K562 (cell line): ENCODE data around the gene TCHP. TPM values are rescaled to one million over a fixed set of nuclear protein-coding genes. Genes with fewer than 3 reads are reported as not detected.

Experiments
- ATAC-seq: fragments of 200-7000 bp; cut with Tn5 transposase; 3 replicates; pipeline ENCODE4 v1.9.1; 2020; ENCODE audit warnings: moderate library complexity
- BruUV-seq: library from RNA; stranded (reverse); fragments of 400-500 nt; replicated peaks from 2 replicates; lab custom pipeline; 2021; lab: Mats Ljungman, UMichigan
- CTCF ChIA-PET: fragments of 300-600 bp; formaldehyde crosslinking; extraction: SDS; loops from one replicate; lab custom pipeline; 2021; ENCODE audit warnings: low intra/inter-chr PET ratio; lab: Yijun Ruan, JAX
- POLR2A ChIA-PET: fragments of 300-600, 350-650 bp; sonication (Branson Sonifier 250); formaldehyde crosslinking; extraction: SDS; loops from one replicate; lab custom pipeline; 2021; ENCODE audit warnings: antibody characterized with exemption, inconsistent platforms; lab: Yijun Ruan, JAX
- DNase-seq, 4 experiments: peaks; one replicate each; pipeline versions ENCODE4 v3.0.0 to v3.0.0-alpha.2; 2011 to 2018; ENCODE audit warnings: low spot score in 3 of 4, mixed read lengths in 3 of 4; ENCODE audit errors: extremely low read depth in 1 of 4
- FAIRE-seq: peaks from 2 replicates; lab custom pipeline; 2011; peaks lifted over from hg19 to GRCh38; lab: Jason Lieb, UNC
- H2AFZ ChIP-seq: 2 replicates; pipeline ENCODE4 v1.6.0; 2011; ENCODE audit warnings: low read depth, low read length, control low read depth, inconsistent platforms
- H3K27ac ChIP-seq: fragments of 200-600 bp; 3 replicates; pipeline ENCODE4 v1.8.0; 2011; ENCODE audit warnings: low read depth, mild to moderate bottlenecking, control low read depth, inconsistent platforms, low read length, moderate library complexity, mixed read lengths; ENCODE audit errors: extremely low read depth
- H3K27me3 ChIP-seq, 2 experiments: fragments of 300-600 bp in 1 of 2; 2 replicates in 1 of 2; 3 replicates in 1 of 2; pipeline versions ENCODE4 v1.6.0 to v1.8.0; 2011; ENCODE audit warnings: inconsistent platforms in 2 of 2, low read length in 2 of 2, mild to moderate bottlenecking in 1 of 2, mixed read lengths in 1 of 2, moderate library complexity in 1 of 2; ENCODE audit not compliant: control insufficient read depth in 2 of 2, insufficient read depth in 2 of 2
- H3K36me3 ChIP-seq: fragments of 300-600 bp; 3 replicates; pipeline ENCODE4 v1.8.0; 2011; ENCODE audit warnings: mild to moderate bottlenecking, low read length, inconsistent platforms; ENCODE audit not compliant: control insufficient read depth, insufficient read depth
- H3K4me1 ChIP-seq, 2 experiments: fragments of 200-600 bp in 1 of 2; replicated peaks in 1 of 2; 2 replicates in 1 of 2; 3 replicates in 1 of 2; pipeline versions ENCODE4 v1.5.1 to v1.8.0; 2011; ENCODE audit warnings: inconsistent platforms in 2 of 2, low read length in 2 of 2, mild to moderate bottlenecking in 1 of 2, mixed read lengths in 1 of 2, moderate library complexity in 1 of 2; ENCODE audit not compliant: control insufficient read depth in 2 of 2, insufficient read depth in 2 of 2
- H3K4me2 ChIP-seq: 2 replicates; pipeline ENCODE4 v1.6.1; 2011; ENCODE audit warnings: low read length, control low read depth, inconsistent platforms, mixed read lengths; ENCODE audit not compliant: insufficient read depth
- H3K4me3 ChIP-seq: fragments of 200-600 bp; sonication (generic), shearing (Covaris generic); 2 replicates; pipeline ENCODE4 v1.5.1; 2016; ENCODE audit warnings: control low read depth, inconsistent platforms
- H3K79me2 ChIP-seq: fragments of 200-600 bp; 3 replicates; pipeline ENCODE4 v1.8.0; 2011; ENCODE audit warnings: low read length, inconsistent platforms; ENCODE audit not compliant: control insufficient read depth, insufficient read depth
- H3K9ac ChIP-seq, 2 experiments: 2 replicates each; pipeline versions ENCODE4 v1.6.0 to v1.6.1; 2011; ENCODE audit warnings: low read depth in 2 of 2, low read length in 2 of 2, control low read depth in 1 of 2, inconsistent platforms in 1 of 2, mild to moderate bottlenecking in 1 of 2, mixed read lengths in 1 of 2; ENCODE audit not compliant: insufficient read depth in 1 of 2
- H3K9me1 ChIP-seq: one replicate; pipeline ENCODE4 v1.6.0; 2011; ENCODE audit warnings: inconsistent platforms, mild to moderate bottlenecking, low read length, moderate library complexity; ENCODE audit not compliant: control insufficient read depth, insufficient read depth
- H3K9me3 ChIP-seq: replicated peaks from 2 replicates; pipeline ENCODE4 v1.5.1; 2011; ENCODE audit warnings: low read depth, low read length, inconsistent platforms; ENCODE audit not compliant: control insufficient read depth, insufficient read depth
- H4K20me1 ChIP-seq: replicated peaks from 2 replicates; pipeline ENCODE4 v1.6.1; 2011; ENCODE audit warnings: low read length, inconsistent platforms, mixed read lengths; ENCODE audit not compliant: control insufficient read depth, insufficient read depth
- ASH1L ChIP-seq: fragments of 450-650 bp; IDR thresholded peaks from 2 replicates; pipeline ENCODE4 v1.6.1; 2018; ENCODE audit warnings: borderline replicate concordance, mild to moderate bottlenecking, low read depth; ENCODE audit not compliant: partially characterized antibody
- FOXA3 ChIP-seq, 2 experiments: fragments of 450-650 bp in 1 of 2; sonication (generic) in 1 of 2; formaldehyde crosslinking; IDR thresholded peaks in 1 of 2; conservative IDR thresholded peaks in 1 of 2; 2 replicates each; pipeline versions ENCODE4 v1.4.0 to v1.8.0; 2020 to 2022; ENCODE audit warnings: mild to moderate bottlenecking in 2 of 2, missing genetic modification reagents in 1 of 2
- LEF1 ChIP-seq: fragments of 450-650 bp; IDR thresholded peaks from 2 replicates; pipeline ENCODE4 v1.6.1; 2016; ENCODE audit warnings: mild to moderate bottlenecking
- PHF20 ChIP-seq: fragments of 450-650 bp; IDR thresholded peaks from 2 replicates; pipeline ENCODE4 v1.6.1; 2018; ENCODE audit not compliant: partially characterized antibody
- ZBTB33 ChIP-seq: sonication (generic); formaldehyde crosslinking; IDR thresholded peaks from 2 replicates; pipeline ENCODE4 v1.8.1; 2023; ENCODE audit warnings: mild to moderate bottlenecking, missing genetic modification reagents
- ZBTB40 ChIP-seq, 2 experiments: fragments of 450-650 bp in 1 of 2; sonication (generic) in 1 of 2; formaldehyde crosslinking in 1 of 2; IDR thresholded peaks; 2 replicates each; pipeline versions ENCODE4 v1.7.1 to v1.9.0; 2016 to 2022; ENCODE audit warnings: inconsistent platforms in 1 of 2, mild to moderate bottlenecking in 1 of 2, missing genetic modification reagents in 1 of 2
- WGBS: fragments of 100-300 bp; shearing (Covaris generic); methylation state at CpG from one replicate; pipeline ENCODE4 v1.1.6; 2016; ENCODE audit warnings: low coverage, mixed read lengths; ENCODE audit not compliant: insufficient coverage; ENCODE audit errors: missing lambda C conversion rate; 5-methylcytosine and 5-hydroxymethylcytosine counted together
- in situ Hi-C: fragments of 300-500 bp; cut with MboI; formaldehyde crosslinking; loops from 4 replicates; pipeline ENCODE4 v1.15.0; 2018; ENCODE audit warnings: inconsistent platforms, mixed read lengths
- intact Hi-C: fragments of 100-400 bp; cut with micrococcal nuclease; formaldehyde crosslinking; loops from 2 replicates; pipeline ENCODE4 v1.14.2; 2022
- polyA plus RNA-seq, 8 experiments: library from polyadenylated mRNA; depleted of rRNA in 4 of 8; stranded (reverse) in 5 of 8; unstranded in 3 of 8; fragments of >200 nt; fragmentation: Nextera tagmentation in 2 of 8; fragmentation: Illumina TruSeq in 1 of 8; extraction: Ambion mirVana in 2 of 8; extraction: Trizol in 1 of 8; gene quantifications; 2 replicates each; pipeline versions ENCODE4 v1.2.1 to v1.2.3, GENCODE V29; 2011 to 2014; ENCODE audit warnings: inconsistent platforms in 1 of 8, missing spikeins in 1 of 8
- total RNA-seq, 7 experiments: library from RNA; depleted of rRNA in 6 of 7; stranded (reverse); fragments of >200 nt in 6 of 7; fragmentation: Illumina TruSeq in 2 of 7; extraction: Trizol in 2 of 7; gene quantifications; 2 replicates each; pipeline versions ENCODE4 v1.2.1 to v1.2.3, GENCODE V29; 2011 to 2021; ENCODE audit warnings: low replicate concordance in 1 of 7

The TCHP gene
- total and polyA plus RNA-seq, 9 of the 15 experiments (the other 6 are each of a cell fraction or from before 2014, with no cell fraction given), result 3.4 to 30.4 (median 19.7) TPM

GRCh38 chr12:109916045-109916444 is 16.0 kb downstream of the TCHP start:
- H2AFZ ChIP-seq, result no peak overlapping the region
- 0 out of 2 replicates have a peak, but pooled peaks cover 1% of the 10 kb centered on the region for H4K20me1 ChIP-seq
- H3K4me3 ChIP-seq, result no peak overlapping the region
- H3K4me1 ChIP-seq, result peaks cover 0 to 1% of the 10 kb centered on the region in 2 experiments; a peak in 1 of 5 replicates
- ATAC-seq (no peak), FAIRE-seq (no peak), DNase-seq (no peak)
- no TSS peak for BruUV-seq
- H3K79me2 ChIP-seq, result no peaks in the 10 kb centered on the region
- H3K27me3 ChIP-seq, result no peaks in the 10 kb centered on the region
- in situ Hi-C loops, result no loop called here
- no peaks in the 10 kb centered on the region for H3K9me1 ChIP-seq
- POLR2A ChIA-PET, result no interaction called here
- no peak overlapping the region for H3K9ac ChIP-seq
- H3K27ac ChIP-seq, result no peak overlapping the region
- no peak for TF ChIP-seq ZBTB33 (CRISPR knock-in tag)
- TF ChIP-seq PHF20, result no peak
- no peak for TF ChIP-seq FOXA3 (CRISPR knock-in tag; conservative IDR thresholded peaks at IDR 0.05 in 1 of 2, IDR thresholded peaks at IDR 0.05 in 1 of 2)
- TF ChIP-seq ASH1L, result no peak
- no peak for TF ChIP-seq LEF1
- TF ChIP-seq ZBTB40 (IDR thresholded peaks at IDR 0.05), result no peak
- TF ChIP-seq ZBTB40 (CRISPR knock-in tag; IDR thresholded peaks at IDR 0.05), result no peak
- H3K4me2 ChIP-seq, result no peak overlapping the region
- peaks cover 78% of the 10 kb centered on the region; the same call in 2 of the 3 replicates for H3K36me3 ChIP-seq
- intact Hi-C loops, result no loop called here
- CTCF ChIA-PET, result no interaction called here
- no peaks in the 10 kb centered on the region for H3K9me3 ChIP-seq
- 78% methylated on average over 4 of the region's 4 CpGs for WGBS
